COLO668 (cell line): ENCODE results near the gene GMPR.
"Not testable (repeated sequence)": the region's sequence is repeated elsewhere in the genome, so short reads cannot be mapped to it uniquely, and the experiment has no call there.

Experiments
- DNase-seq: peaks from one replicate; lab custom pipeline; 2025; ENCODE audit not compliant: unreplicated experiment; lab: John Stamatoyannopoulos, UW

GMPR gene

DNA sequence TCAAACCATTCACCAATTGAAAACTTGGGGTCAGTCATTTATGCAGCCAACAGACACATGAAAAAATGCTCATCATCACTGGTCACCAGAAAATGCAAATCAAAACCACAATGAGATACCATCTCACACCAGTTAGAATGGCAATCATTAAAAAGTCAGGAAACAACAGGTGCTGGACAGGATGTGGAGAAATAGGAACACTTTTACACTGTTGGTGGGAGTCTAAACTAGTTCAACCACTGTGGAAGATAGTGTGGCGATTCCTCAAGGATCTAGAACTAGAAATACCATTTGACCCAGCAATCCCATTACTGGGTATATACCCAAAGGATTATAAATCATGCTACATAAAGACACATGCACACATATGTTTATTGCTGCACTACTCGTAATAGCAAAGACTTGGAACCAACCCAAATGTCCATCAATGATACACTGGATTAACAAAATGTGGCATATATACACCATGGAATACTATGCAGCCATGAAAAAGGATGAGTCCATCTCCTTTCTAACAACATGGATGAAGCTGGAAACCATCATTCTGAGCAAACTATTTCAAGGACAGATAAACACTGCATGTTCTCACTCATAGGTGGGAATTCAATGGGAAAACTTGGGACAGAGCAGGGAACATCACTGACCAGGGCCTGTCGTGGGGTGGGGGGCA is 13.2 kb upstream of the GMPR start:
- not testable (repeated sequence) for DNase-seq

DNA sequence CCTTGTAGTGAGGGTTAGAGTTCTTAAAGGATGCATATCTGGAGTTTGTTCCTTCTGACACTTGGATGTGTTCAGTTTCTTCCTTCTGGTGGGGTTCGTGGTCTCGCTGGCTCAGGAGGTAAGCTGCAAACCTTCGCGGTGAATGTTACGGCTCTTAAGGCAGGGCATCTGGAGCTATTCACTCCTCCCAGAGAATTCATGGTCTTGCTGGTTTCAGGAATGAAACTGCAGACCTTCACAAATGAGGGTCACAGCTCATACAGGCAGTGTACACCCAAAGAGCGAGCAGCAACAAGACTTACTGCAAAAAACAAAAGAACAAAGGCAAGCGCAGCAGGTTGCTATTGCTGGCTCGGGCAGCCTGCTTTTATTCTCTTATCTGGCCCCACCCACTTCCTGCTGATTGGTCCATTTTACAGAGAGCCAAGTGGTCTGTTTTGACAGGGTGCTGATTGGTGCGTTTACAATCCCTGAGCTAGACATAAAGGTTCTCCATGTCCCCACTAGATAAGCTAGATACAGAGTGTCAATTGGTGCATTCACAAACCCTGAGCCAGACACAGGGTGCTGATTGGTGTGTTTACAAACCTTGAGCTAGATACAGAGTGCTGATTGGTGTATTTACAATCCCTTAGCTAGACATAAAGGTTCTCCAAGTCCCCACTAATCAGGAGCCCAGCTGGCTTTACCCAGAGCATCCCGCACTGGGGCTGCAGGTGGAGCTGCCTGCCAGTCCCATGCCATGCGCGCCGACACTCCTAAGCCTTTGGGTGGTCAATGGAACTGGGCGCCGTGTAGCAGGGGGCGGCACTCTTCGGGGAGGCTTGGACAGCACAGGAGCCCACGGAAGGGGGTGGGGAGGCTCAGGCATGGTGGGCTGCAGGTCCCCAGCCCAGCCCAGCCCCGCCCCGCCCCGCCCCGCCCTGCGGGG is 12.0 kb upstream of the GMPR start:
- not testable (repeated sequence) for DNase-seq

DNA sequence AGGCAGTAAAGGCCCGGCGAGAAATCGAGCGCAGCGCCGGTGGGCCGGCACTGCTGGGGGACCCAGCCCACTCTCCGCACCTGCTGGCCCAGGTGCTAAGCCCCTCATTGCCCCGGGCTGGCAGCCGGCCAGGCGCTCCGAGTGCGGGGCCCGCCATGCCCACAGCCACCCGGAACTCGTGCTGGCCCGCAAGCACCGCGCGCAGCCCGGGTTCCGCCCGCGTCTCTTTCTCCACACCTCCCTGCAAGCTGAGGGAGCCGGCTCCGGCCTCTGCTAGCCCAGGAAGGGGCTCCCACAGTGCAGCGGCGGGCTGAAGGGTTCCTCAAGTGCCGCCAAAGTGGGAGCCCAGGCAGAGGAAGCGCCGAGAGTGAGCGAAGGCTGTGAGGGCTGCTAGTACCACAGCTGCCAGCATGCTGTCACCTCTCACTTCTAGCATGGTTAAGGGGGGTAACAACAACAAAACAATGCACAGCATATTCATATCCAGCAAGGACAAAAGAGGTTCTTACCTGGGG is 11.3 kb upstream of the GMPR start:
- no peak for DNase-seq

DNA sequence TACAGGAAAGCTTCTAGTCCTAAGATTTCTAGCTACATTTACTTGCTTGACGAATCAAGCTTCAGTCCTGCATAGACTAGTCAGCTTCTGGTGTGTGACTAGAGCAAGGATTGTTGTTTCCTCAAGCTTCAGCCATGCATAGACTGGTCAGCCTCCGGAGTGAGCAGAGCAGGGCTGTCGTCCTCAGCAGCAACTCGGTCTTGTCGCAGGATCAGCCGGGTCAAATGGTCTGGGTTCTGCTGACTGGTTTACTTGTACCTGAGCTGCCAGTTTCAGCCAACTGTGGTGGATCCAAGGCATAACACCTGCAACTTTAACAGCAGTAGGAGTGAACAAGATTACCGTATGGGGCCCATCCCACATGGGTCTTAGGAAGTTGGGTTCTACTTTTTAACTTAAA is 10.8 kb upstream of the GMPR start:
- no peak for DNase-seq

DNA sequence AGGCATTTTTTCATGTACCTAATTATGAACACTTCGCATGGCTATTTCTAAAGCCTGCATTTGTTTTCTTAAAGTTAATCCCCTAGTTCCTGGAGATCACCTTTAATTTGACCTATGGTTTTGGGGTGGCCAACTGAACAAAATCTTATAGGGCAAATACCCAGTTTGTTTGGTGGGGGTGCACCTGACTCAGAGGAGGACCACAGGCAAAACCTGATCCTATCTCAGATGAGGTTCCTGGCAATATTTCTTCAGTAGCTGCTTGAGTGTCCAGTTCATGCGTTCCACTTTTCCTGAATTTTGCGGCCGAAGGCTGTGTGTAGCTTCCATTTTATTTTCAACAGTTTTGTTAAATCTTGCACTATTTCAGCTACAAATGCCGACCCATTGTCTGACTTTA is 10.3 kb upstream of the GMPR start:
- DNase-seq: no peak

DNA sequence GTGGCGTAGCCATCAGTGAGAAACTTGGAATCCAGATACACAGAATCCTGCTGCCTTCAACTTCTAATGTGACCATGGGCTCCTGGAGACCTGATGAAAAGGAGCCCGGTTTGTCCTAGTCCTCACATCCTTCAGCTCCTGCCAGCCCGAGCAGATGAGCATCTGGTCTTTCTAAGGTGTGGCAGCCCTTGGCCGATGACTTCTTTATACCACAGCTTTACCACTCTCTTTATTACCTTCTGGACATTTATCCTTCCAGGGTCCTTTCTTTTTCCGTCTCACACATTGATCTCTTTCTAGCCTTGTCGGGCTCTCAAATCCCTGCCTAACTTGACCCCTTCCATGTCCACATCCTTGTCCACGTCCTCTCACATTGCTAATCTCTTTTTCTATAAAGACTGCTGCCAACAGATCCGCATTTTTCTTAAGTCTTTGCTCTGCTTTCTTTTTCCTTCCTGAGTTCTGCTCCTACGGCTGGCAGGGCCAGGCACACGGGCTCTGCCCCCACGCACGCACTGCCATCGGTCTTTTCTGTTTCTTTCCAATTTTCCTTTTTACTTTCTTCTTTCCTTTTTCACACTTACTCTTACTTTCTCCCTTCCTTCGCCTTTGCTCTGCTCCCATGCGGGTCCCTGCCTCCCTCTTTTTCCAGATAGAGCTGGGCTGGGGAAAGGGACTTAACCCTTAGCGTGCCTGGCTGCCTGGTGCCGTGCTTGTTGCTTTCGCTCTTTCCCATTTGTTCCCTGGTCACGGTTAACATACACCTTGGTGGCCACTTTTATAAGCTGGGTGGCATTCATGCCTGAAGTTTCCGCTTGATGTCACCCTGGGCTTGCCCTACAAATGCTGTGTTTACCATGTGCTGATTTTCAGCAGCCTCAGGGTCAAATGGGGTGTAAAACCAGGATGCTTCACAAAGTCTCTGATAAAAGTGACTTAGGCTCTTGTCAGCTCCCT is 9.4 kb upstream of the GMPR start:
- peak; percentile 3 for DNase-seq

DNA sequence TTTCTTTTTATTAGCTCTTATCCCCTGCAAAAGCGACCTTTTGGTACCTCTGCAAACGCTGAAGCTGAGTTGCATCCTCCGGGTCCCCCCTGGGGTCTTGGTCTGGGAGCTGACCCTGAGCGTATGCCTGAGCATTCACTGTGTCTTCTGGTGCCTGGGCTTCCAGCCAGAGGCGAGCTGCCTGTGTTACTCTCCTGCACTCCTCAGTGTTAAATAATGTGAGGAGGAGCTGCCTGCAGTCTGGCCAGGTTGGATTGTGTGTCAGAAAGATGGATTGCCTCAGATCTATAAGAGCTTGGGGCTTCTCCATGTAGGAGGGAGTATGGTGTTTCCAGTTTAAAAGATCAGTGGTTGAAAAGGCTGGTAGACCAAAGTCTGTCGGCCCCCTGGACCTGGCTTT is 8.7 kb upstream of the GMPR start:
- no peak for DNase-seq

DNA sequence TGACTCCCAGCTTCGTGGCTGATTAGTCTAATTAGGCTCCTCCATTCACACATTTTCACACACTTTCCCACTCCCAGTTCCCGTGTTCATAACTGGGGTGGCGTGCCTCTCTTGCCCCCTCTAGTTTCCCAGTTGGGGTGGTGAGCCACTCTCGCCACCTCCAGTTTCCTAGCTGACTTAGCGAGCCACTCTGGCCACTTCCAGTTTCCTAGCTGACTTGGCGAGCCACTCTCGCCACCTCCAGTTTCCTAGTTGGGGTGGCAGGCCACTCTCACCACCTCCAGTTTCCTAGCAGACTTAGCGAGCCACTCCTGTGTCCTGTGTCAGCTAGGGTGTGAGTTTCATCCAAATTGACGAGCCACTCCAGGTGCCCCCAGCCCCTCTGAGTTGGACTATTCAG is 7.4 kb upstream of the GMPR start:
- DNase-seq: no peak

DNA sequence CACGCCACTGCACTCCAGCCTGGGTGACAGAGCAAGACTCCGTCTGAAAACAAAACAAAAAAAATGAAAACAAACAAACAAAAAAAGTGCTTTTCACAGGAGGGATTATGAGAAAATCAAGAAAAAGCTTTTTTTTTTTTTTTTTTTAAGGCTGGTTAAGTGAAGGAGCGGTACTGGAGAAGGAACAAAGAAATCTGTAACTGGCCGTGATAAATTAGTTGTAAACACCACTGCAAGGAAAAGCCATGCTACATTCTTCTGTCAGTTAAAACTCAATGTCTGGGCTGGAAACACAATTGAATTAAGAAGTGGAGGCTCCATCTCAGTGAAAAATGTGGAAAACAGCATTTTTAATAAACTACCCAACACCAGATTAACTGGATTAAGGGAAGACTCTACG is 6.3 kb upstream of the GMPR start:
- DNase-seq: no peak

DNA sequence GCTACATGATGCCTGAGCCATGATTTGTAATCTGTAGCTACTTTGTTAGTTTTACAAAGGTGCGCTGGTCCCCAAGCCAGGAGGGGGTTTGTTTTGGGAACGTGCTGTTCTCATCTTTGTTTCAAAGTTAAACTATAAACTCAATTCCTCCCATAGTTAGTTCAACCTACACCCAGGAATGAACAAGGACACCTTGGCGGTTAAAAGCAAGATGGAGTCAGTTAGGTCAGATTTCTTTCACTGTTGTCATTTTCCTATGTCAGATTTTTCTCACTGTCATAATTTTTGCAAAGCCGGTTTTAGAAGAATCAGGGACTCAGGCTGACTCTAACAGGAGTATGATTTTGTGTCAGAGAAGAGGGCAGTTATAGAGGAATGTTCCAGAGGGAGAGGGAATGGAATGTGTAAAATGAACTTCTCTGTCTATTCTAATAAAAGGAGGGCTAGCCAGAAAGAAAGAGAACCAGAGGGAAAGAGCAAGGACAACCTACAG is 2.3 kb upstream of the GMPR start:
- DNase-seq: no peak

DNA sequence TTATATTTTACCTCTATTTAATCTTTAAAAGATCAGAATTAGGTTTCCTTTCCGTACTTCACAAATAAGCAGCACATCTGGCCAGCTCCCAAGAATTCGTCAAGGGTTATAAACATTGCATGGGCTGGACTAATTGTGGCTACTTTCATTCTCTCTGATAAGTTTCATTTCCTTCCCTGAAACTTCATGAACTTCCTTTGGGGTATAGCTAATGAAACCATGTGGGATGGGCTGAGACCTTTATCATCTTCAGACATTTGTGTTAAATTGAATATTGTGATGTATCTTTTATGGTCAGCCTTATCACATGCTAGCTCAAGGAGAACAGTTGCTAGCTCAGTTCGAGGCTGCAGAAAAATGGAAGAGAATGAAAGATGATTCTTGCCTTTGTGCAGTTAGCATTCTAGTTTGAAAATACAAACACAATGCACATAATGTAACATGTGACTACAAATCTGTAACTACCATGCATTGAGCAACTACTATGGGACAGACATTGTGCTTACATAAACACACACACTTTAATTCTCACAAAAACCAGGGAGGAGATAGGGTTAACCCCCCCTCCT is 1.7 kb upstream of the GMPR start:
- no peak for DNase-seq

DNA sequence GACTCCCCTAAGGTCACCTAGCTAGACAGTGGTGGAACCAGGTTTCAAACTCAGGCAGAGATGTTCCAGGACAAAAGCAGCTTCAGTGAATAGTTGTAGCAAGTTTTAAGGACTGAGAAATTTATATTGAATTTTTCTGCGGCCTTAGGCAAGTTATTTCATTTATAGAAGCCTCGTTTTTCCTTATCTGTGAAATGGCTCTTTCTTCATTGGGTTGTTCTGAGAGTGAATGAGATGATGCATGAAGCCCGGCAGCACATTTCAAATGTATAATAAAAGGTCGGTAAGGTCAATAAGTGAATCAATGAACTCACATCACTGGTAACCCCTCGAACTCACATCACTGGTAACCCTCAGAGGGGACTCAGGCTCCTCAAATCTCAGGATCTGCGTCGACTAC is 1.1 kb upstream of the GMPR start:
- DNase-seq: no peak

DNA sequence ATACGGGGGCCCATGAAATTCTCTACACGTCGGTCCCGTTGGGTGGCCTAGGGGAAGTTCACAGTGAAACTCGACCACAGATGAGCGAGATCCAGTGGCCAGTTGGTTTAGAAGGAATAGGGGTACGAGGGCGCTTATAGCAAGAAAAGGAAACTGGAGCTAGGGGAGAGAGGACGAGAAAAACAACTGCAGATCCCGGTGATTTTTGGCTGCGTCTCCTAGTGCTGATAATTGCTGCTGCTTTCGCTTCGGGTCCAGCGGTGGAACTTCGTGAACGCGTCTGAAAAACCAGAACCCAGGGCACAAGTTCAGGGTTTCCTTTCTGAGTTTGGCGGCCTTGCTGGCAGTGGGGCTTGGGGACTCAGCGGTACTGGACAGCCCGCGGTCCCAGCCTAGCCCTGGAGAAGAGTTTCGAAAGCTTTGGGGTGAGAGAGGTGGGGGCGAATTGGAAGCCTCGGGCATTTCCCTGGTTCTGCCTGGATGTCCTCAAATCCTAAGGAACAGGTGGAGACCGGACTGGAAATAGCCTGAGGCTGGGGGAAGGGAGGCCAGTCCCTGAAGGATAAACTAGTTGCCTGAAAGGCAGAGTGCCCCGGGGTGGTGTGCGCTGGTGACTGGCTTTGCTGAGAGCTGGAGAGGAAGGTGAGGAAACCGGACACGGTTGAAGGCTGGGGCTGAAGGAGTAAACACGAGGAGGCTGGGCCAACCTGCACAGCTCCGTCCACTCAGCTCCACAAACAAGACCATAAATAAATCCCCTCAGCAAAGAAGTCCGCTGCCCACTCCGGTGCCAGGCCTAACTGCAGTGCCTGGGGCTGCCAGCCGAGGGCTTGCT is 793 bp downstream of the GMPR start:
- DNase-seq: peak; percentile 68

DNA sequence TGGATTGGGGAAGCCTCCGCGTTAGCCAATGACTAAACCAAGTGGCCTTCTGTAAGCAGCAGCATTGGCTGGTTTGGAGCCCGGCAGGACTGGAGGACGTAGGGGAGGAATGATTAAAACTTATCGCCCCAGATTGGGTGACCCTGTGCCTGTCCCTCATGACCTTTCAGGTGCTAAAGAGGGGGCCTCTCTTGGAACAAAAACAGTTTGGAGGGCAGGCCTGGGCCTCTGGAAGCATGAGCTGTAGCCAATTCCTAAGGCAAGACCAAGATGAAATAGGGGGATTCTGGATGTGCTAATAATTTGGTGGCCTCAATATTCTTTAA is 1.4 kb downstream of the GMPR start:
- no peak for DNase-seq

DNA sequence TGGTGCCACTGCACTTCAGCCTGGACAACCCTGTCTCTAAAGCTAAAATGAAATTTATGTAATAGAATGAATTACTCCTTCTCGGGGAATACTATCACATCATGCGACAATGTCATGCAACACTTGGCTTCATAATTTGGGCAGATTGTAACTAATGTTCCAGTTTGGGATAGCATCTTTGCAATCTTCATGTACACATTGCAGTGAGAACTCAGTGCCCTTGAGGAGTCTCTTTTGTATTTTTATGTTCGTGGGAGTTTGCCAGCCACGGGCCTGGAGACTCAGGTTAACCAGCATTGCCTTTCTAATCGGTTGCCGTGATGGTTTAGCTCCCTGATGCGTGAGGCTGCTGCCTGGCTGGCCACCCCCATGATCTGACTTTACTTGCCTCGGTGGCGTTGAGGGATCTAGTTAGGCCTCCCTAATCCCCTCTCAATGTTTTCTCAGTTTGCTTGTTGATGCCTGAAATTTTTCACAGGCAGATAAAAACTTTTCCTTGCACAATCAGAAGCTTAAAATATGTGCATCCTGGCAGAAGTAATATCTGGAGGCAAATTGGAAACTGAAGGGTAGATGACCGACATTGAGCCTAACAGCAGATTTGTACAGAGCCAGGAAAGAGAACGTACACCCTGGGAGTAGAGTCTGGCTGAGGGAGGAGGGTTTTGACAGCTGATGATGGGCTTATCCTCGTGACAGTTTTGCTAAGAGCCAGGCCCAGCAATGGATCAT is 2.4 kb downstream of the GMPR start:
- no peak for DNase-seq

DNA sequence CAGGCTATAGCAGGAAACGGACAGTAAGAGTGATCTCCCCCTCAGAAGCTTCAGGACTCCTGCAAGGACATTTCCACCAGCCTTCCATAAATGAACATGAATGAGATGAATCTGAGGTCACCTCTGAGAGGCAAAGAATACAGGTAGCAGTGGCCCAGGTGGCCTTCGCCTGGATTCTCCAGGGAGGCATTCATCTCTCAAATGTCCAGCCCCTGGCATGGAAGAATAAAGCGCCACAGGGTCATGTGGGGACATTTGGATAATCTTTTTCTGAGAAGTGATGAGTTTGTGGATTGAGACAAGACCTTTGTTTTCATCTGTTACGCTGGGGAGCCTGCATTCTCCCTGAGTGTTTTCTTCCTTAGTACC is 2.9 kb downstream of the GMPR start:
- no peak for DNase-seq

DNA sequence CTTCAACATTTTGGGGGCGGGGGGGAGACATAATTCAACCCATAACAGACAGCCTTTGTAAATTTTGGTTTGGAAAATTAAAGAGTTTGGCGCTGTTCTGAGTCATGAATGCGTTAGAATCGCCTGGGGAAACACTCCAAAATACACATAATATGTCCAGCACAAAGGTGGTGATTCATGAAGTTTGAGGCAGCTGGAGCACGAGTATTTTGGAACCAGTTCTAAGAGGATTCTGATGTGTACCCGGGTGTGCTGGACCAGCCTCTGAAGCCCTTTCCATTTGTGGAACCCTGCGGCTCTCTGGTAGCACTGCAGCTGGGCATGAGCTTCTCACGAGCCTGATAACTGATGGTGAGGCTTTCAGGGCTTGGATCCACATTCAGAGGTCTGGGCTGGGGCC is 4.7 kb downstream of the GMPR start:
- DNase-seq: no peak

DNA sequence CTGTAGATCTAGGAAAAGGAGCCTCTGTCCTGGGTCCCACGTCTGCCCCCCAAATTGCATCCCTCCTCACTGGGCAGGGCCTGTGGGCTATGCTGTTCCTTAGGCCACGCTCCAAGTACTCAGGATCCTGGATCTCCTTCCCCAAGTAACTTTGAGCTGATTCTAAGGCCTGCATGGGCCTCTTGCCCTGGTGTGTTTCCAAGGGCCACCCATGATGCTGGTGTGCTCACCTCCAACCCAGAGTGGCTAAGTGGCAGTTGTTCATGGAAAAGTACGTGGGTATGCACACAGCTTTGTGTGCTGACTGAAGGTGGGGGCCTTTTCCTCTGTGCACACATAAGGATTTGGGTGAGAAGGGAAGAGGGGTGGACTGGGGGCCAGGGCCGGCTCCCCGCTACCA is 5.3 kb downstream of the GMPR start:
- no peak for DNase-seq

DNA sequence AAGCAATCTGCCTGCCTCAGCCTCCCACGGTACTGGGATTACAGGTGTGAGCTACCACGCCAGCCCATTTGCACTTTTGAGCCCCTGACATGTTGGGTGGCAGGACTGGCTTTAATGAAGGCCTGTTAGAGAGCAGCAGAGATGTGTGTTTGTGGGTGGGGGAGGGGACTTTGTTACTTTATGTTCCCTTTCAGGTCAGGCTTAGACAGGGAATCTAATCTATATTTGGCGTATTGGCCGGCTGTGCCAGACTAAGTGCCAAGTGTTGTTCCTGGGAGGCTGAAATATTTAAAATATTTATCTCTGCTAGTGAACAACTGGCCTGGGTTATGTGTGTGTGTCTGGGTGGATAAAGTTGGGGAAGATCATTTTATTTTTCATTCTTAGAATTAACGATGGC is 6.1 kb downstream of the GMPR start:
- no peak for DNase-seq
